ENCODE data around the gene LRRC74B.
"Not testable (repeated sequence)": the region's sequence is repeated elsewhere in the genome, so short reads cannot be mapped to it uniquely, and the experiment has no call there.

Gene LRRC74B

GRCh38 chr22:21041937-21042336 lies 3.8 kb upstream of the LRRC74B start:
- no peak for DNase-seq (ENCODE audit: extremely low spot score)
- no peak for TF ChIP-seq TARDBP (IDR thresholded peaks at IDR 0.05)
- no peak for TF ChIP-seq SUZ12 (IDR thresholded peaks at IDR 0.05)
- TF ChIP-seq HDGF (IDR thresholded peaks at IDR 0.05; ENCODE audit: borderline replicate concordance) = no peak
- TF ChIP-seq LEF1 (IDR thresholded peaks at IDR 0.05; ENCODE audit: borderline replicate concordance) = no peak
- TF ChIP-seq ZNF384 (IDR thresholded peaks at IDR 0.05) = no peak
- no peak for TF ChIP-seq SP1 (IDR thresholded peaks at IDR 0.05)
- TF ChIP-seq L3MBTL2 (conservative IDR thresholded peaks at IDR 0.05) = no peak
- TF ChIP-seq FOXK2 (IDR thresholded peaks at IDR 0.05) = no peak
- no peak for TF ChIP-seq ARNT (IDR thresholded peaks at IDR 0.05)
- no peak for TF ChIP-seq FOXA1 (IDR thresholded peaks at IDR 0.05)
- TF ChIP-seq CTBP1 (IDR thresholded peaks at IDR 0.05; ENCODE audit: borderline replicate concordance) = no peak
- no peak for TF ChIP-seq PKNOX1 (IDR thresholded peaks at IDR 0.05)
- no peak for TF ChIP-seq BHLHE40 (IDR thresholded peaks at IDR 0.05; ENCODE audit: borderline replicate concordance)
- POLR2A ChIA-PET = interaction anchor here (1.2 kb wide), 1 partner anchor 60 kb away, joined by 4 read pairs; the partner anchor contains the start of gene LZTR1
- CTCF ChIA-PET = interaction anchor here (0.5 kb wide), 1 partner anchor 738 kb away, joined by 4 read pairs; no protein-coding TSS in a partner anchor

- ChIA-PET CTCF (no interaction called here), POLR2A (no interaction called here)
- DNase-seq (ENCODE audit: extremely low spot score) = no peak
- TF ChIP-seq FOXK2 (IDR thresholded peaks at IDR 0.05) (no peak), NFRKB (IDR thresholded peaks at IDR 0.05) (no peak), FOXM1 (IDR thresholded peaks at IDR 0.05; ENCODE audit: borderline replicate concordance) (no peak), LEF1 (IDR thresholded peaks at IDR 0.05; ENCODE audit: borderline replicate concordance) (no peak), SUZ12 (IDR thresholded peaks at IDR 0.05) (no peak), ZNF384 (IDR thresholded peaks at IDR 0.05) (no peak), FOXA1 (IDR thresholded peaks at IDR 0.05) (no peak), ARNT (IDR thresholded peaks at IDR 0.05) (no peak), ELF4 (IDR thresholded peaks at IDR 0.05) (no peak), SP1 (IDR thresholded peaks at IDR 0.05) (no peak), CTBP1 (IDR thresholded peaks at IDR 0.05; ENCODE audit: borderline replicate concordance) (no peak), HDGF (IDR thresholded peaks at IDR 0.05; ENCODE audit: borderline replicate concordance) (no peak)
Observed at GRCh38 chr22:21042978-21043859, 2.5 kb upstream of the LRRC74B start.

GRCh38 chr22:21043860-21044535 lies 1.7 kb upstream of the LRRC74B start:
- TF ChIP-seq FOXM1 (IDR thresholded peaks at IDR 0.05; ENCODE audit: borderline replicate concordance) = no peak
- TF ChIP-seq HDGF (IDR thresholded peaks at IDR 0.05; ENCODE audit: borderline replicate concordance) = no peak
- no peak for TF ChIP-seq TARDBP (IDR thresholded peaks at IDR 0.05)
- no peak for TF ChIP-seq FOXK2 (IDR thresholded peaks at IDR 0.05)
- no peak for TF ChIP-seq NFRKB (IDR thresholded peaks at IDR 0.05)
- TF ChIP-seq ARNT (IDR thresholded peaks at IDR 0.05) = no peak
- TF ChIP-seq CTBP1 (IDR thresholded peaks at IDR 0.05; ENCODE audit: borderline replicate concordance) = no peak
- DNase-seq (ENCODE audit: extremely low spot score) = no peak
- CTCF ChIA-PET = no interaction called here
- POLR2A ChIA-PET = no interaction called here

GRCh38 chr22:21044931-21045584 lies 688 bp upstream of the LRRC74B start:
- no peak for TF ChIP-seq NFRKB (IDR thresholded peaks at IDR 0.05)
- TF ChIP-seq TARDBP (IDR thresholded peaks at IDR 0.05) = no peak
- no peak for TF ChIP-seq BHLHE40 (IDR thresholded peaks at IDR 0.05; ENCODE audit: borderline replicate concordance)
- no peak for TF ChIP-seq LEF1 (IDR thresholded peaks at IDR 0.05; ENCODE audit: borderline replicate concordance)
- no peak for DNase-seq (ENCODE audit: extremely low spot score)
- ChIA-PET POLR2A (interaction anchor here (1.4 to 2.1 kb wide), 3 partner anchors 43 to 63 kb away, joined by 5 to 7 read pairs (median 5); partner anchors contain the start of genes LZTR1 and THAP7), CTCF (no interaction called here)

GRCh38 chr22:21047035-21047661 lies 1.4 kb downstream of the LRRC74B start:
- DNase-seq (ENCODE audit: extremely low spot score) = no peak
- POLR2A ChIA-PET = no interaction called here
- TF ChIP-seq L3MBTL2 (conservative IDR thresholded peaks at IDR 0.05) (no peak), FOXM1 (IDR thresholded peaks at IDR 0.05; ENCODE audit: borderline replicate concordance) (no peak)
- CTCF ChIA-PET = interaction anchor here (0.9 kb wide), 1 partner anchor 26 kb away, joined by 5 read pairs; no protein-coding TSS in a partner anchor

GRCh38 chr22:21047730-21048129 lies 2.0 kb downstream of the LRRC74B start:
- DNase-seq (ENCODE audit: extremely low spot score) = no peak
- POLR2A ChIA-PET = no interaction called here
- CTCF ChIA-PET = interaction anchor here (0.9 kb wide), 1 partner anchor 27 kb away, joined by 5 read pairs; no protein-coding TSS in a partner anchor
- TF ChIP-seq ARNT (IDR thresholded peaks at IDR 0.05) (no peak), ZNF384 (IDR thresholded peaks at IDR 0.05) (no peak), L3MBTL2 (conservative IDR thresholded peaks at IDR 0.05) (no peak), CTBP1 (IDR thresholded peaks at IDR 0.05; ENCODE audit: borderline replicate concordance) (no peak), SP1 (IDR thresholded peaks at IDR 0.05) (no peak), FOXK2 (IDR thresholded peaks at IDR 0.05) (no peak), FOXM1 (IDR thresholded peaks at IDR 0.05; ENCODE audit: borderline replicate concordance) (no peak)

- POLR2A ChIA-PET; DNase-seq (ENCODE audit: extremely low spot score); CTCF ChIA-PET: not testable (repeated sequence)
Observed at GRCh38 chr22:21048448-21048847, 2.7 kb downstream of the LRRC74B start.

- CTCF ChIA-PET; DNase-seq (ENCODE audit: extremely low spot score); POLR2A ChIA-PET: not testable (repeated sequence)
Observed at GRCh38 chr22:21048965-21049364, 3.2 kb downstream of the LRRC74B start.

Measured in HEK293T (cell line).